CD4-positive, alpha-beta T cell (primary cell): Measurements from ENCODE around the gene VRK2. TPM values are rescaled to one million over a fixed set of nuclear protein-coding genes. Genes with fewer than 3 reads are reported as not detected.
"Not testable (repeated sequence)": the region's sequence is repeated elsewhere in the genome, so short reads cannot be mapped to it uniquely, and the experiment has no call there.

Source experiments
- ATAC-seq: fragments of 200-7000 bp; cut with Tn5 transposase; one replicate; pipeline ENCODE4 v1.10.0; 2022; ENCODE audit warnings: mild to moderate bottlenecking; ENCODE audit not compliant: poor library complexity
- CTCF ChIA-PET: fragments of 350-600 bp; sonication (Branson Sonifier 250); formaldehyde crosslinking; loops from one replicate; lab custom pipeline; 2021; ENCODE audit warnings: antibody characterized with exemption, inconsistent platforms; lab: Charles Lee
- POLR2A ChIA-PET: fragments of 350-600 bp; sonication (Branson Sonifier 250); formaldehyde crosslinking; loops from one replicate; lab custom pipeline; 2021; ENCODE audit warnings: antibody characterized with exemption, inconsistent platforms; lab: Charles Lee
- DNase-seq, 14 experiments: peaks; one replicate each; pipeline ENCODE4 v3.0.0-alpha.2; 2013 to 2020; ENCODE audit warnings: mixed read lengths in 2 of 14
- H3K27ac ChIP-seq, 2 donors: one replicate each; pipeline versions ENCODE4 v1.5.1 to v1.7.0; 2013; ENCODE audit warnings: low read length in 2 of 2, low read depth in 1 of 2, mild to moderate bottlenecking in 1 of 2
- H3K27me3 ChIP-seq, 2 experiments: 1 replicate in 1 of 2; 2 replicates in 1 of 2; pipeline versions ENCODE4 v1.6.1 to v1.7.0; 2013; ENCODE audit warnings: low read length in 2 of 2, control low read depth in 1 of 2, mild to moderate bottlenecking in 1 of 2, moderate library complexity in 1 of 2; ENCODE audit not compliant: insufficient read depth in 2 of 2, control insufficient read depth in 1 of 2
- H3K36me3 ChIP-seq: one replicate; pipeline ENCODE4 v1.6.1; 2013; ENCODE audit warnings: low read length, control low read depth; ENCODE audit not compliant: insufficient read depth
- H3K4me1 ChIP-seq: one replicate; pipeline ENCODE4 v1.6.1; 2013; ENCODE audit warnings: low read length, control low read depth; ENCODE audit not compliant: insufficient read depth
- H3K4me3 ChIP-seq: one replicate; pipeline ENCODE4 v1.5.1; 2013; ENCODE audit warnings: mild to moderate bottlenecking, low read length, moderate library complexity
- H3K9me3 ChIP-seq, 2 experiments: 1 replicate in 1 of 2; 2 replicates in 1 of 2; pipeline versions ENCODE4 v1.6.1 to v1.7.0; 2013; ENCODE audit warnings: low read length in 2 of 2, mild to moderate bottlenecking in 2 of 2, control low read depth in 1 of 2, moderate library complexity in 1 of 2; ENCODE audit not compliant: control insufficient read depth in 1 of 2, insufficient read depth in 1 of 2
- H3K27ac Mint-ChIP-seq: one replicate; pipeline ENCODE4 v1.8.0; 2020; ENCODE audit warnings: mixed read lengths
- H3K27me3 Mint-ChIP-seq: one replicate; pipeline ENCODE4 v1.8.0; 2021; ENCODE audit warnings: mixed read lengths
- H3K36me3 Mint-ChIP-seq: one replicate; pipeline ENCODE4 v1.8.0; 2021; ENCODE audit warnings: low read depth, mixed read lengths
- H3K4me1 Mint-ChIP-seq: one replicate; pipeline ENCODE4 v1.8.0; 2021; ENCODE audit warnings: low read depth, mixed read lengths
- H3K4me3 Mint-ChIP-seq: one replicate; pipeline ENCODE4 v1.8.0; 2020; ENCODE audit warnings: mild to moderate bottlenecking, mixed read lengths
- H3K9me3 Mint-ChIP-seq: one replicate; pipeline ENCODE4 v1.8.0; 2020; ENCODE audit warnings: mixed read lengths
- intact Hi-C, 2 experiments: fragments of 100-400 bp; cut with DNase I in 1 of 2; cut with micrococcal nuclease in 1 of 2; formaldehyde crosslinking; loops; one replicate each; pipeline versions ENCODE4 v1.15.1 to v1.9.0; 2023 to 2025; cut with DNase I, micrococcal nuclease
- total RNA-seq, 174 experiments: library from RNA in 2 of 174; stranded (reverse) in 2 of 174; gene quantifications; one replicate each; pipeline ENCODE4 v1.2.3 and lab custom pipeline; 2021 to 2026
- TF ChIP-seq, protein P1 (sequence below): fragments of 200-600 bp; IDR thresholded peaks from one replicate; pipeline ENCODE4 v1.8.0; 2022; ENCODE audit warnings: antibody characterized with exemption, mild to moderate bottlenecking

The VRK2 gene
- total RNA-seq, 2 experiments from 2014 or later, result 11.1 to 11.5 TPM

DNA sequence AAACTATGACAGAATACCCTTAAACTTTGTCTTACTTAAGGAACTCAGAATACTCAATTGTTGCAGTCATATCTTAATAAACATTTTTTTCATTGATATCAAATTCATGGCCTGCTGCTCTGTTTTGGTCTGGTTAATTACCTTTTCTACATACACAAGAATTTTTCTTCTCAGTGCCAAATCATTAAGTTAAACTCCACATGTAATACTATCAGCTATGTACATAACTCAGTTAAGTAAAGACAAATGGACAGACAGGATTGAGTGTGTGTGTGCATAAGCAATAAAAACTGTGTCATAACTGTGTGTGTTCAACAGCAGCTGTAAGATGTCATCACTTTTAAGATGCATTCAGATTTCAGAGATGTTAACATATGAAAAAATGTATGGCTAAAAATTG is 34.4 kb downstream of the VRK2 start:
- peaks cover 6% of the 10 kb centered on the region for H3K36me3 ChIP-seq
- Mint-ChIP-seq H3K27ac (no peak overlapping the region), H3K36me3 (peaks cover 23% of the 10 kb centered on the region), H3K4me3 (no peak overlapping the region), H3K9me3 (no peaks in the 10 kb centered on the region), H3K27me3 (no peaks in the 10 kb centered on the region), H3K4me1 (peaks cover 5% of the 10 kb centered on the region)
- POLR2A ChIA-PET, result no interaction called here
- H3K9me3 ChIP-seq, result no peaks in the 10 kb centered on the region
- intact Hi-C loops, result no loop called here
- ATAC-seq (no peak), DNase-seq (no peak)
- no peaks in the 10 kb centered on the region for H3K27me3 ChIP-seq
- TF ChIP-seq, protein P1, sequence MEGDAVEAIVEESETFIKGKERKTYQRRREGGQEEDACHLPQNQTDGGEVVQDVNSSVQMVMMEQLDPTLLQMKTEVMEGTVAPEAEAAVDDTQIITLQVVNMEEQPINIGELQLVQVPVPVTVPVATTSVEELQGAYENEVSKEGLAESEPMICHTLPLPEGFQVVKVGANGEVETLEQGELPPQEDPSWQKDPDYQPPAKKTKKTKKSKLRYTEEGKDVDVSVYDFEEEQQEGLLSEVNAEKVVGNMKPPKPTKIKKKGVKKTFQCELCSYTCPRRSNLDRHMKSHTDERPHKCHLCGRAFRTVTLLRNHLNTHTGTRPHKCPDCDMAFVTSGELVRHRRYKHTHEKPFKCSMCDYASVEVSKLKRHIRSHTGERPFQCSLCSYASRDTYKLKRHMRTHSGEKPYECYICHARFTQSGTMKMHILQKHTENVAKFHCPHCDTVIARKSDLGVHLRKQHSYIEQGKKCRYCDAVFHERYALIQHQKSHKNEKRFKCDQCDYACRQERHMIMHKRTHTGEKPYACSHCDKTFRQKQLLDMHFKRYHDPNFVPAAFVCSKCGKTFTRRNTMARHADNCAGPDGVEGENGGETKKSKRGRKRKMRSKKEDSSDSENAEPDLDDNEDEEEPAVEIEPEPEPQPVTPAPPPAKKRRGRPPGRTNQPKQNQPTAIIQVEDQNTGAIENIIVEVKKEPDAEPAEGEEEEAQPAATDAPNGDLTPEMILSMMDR, result no peak
- no peak overlapping the region for H3K4me3 ChIP-seq
- H3K27ac ChIP-seq, result no peak overlapping the region
- H3K4me1 ChIP-seq, result no peaks in the 10 kb centered on the region
- CTCF ChIA-PET, result no interaction called here

DNA sequence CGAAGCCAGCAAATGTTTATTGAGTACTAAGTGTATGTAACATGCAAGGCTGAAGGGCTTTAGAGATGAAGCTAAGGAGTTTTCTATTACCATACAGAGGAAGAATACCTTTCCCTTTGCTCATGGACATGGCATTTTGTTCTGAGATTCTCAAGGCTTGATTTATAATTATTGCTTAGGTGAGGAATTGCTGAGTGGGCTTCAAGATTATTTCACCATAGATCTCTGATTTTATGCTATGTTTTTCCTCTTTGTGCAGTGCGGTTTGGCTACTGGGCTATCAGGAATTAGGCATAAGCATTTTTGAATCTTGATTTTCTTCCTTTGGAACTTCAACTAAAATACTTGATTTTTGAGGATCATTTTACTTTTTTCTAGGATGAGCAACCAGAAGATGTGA is 42.5 kb downstream of the VRK2 start:
- ATAC-seq (no peak), DNase-seq (no peak)
- Histone ChIP-seq H3K4me3 (no peak overlapping the region), H3K27me3 (no peaks in the 10 kb centered on the region), H3K4me1 (no peaks in the 10 kb centered on the region), H3K27ac (no peak overlapping the region), H3K36me3 (peaks cover 37% of the 10 kb centered on the region), H3K9me3 (no peaks in the 10 kb centered on the region)
- H3K27ac Mint-ChIP-seq, result no peak overlapping the region
- ChIA-PET POLR2A (no interaction called here), CTCF (interaction anchor here (1.0 kb wide), 1 partner anchor 9 kb away, joined by 3 read pairs; no protein-coding TSS in a partner anchor)
- H3K27me3 Mint-ChIP-seq, result no peaks in the 10 kb centered on the region
- intact Hi-C loops, result no loop called here
- peaks cover 73% of the 10 kb centered on the region for H3K36me3 Mint-ChIP-seq
- H3K4me1 Mint-ChIP-seq, result no peaks in the 10 kb centered on the region
- H3K4me3 Mint-ChIP-seq, result no peak overlapping the region
- TF ChIP-seq, protein P1, result no peak
- peaks cover 4% of the 10 kb centered on the region for H3K9me3 Mint-ChIP-seq

DNA sequence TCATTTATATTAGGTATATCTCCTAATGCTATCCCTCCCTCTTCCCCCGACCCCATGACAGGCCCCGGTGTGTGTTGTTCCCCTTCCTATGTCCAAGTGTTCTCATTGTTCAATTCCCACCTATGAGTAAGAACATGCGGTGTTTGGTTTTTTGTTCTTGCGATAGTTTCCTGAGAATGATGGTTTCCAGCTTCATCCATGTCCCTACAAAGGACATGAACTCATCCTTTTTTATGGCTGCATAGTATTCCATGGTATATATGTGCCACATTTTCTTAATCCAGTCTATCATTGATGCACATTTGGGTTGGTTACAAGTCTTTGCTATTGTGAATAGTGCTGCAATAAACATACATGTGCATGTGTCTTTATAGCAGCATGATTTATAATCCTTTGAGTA is 46.2 kb downstream of the VRK2 start:
- H3K4me1 ChIP-seq, H3K9me3 ChIP-seq, H3K4me3 ChIP-seq, H3K27me3 Mint-ChIP-seq, POLR2A ChIA-PET, H3K9me3 Mint-ChIP-seq, intact Hi-C loops, H3K27me3 ChIP-seq, DNase-seq, H3K27ac Mint-ChIP-seq, H3K4me3 Mint-ChIP-seq, H3K4me1 Mint-ChIP-seq, CTCF ChIA-PET, ATAC-seq, H3K27ac ChIP-seq: not testable (repeated sequence)
- peaks cover 32% of the 10 kb centered on the region for H3K36me3 ChIP-seq
- H3K36me3 Mint-ChIP-seq, result peaks cover 77% of the 10 kb centered on the region

- POLR2A ChIA-PET, result no interaction called here
- H3K9me3 ChIP-seq, result peaks cover 0 to 6% of the 10 kb centered on the region in 2 experiments
- TF ChIP-seq, protein P1, result no peak
- H3K27ac ChIP-seq, result no peak overlapping the region
- Mint-ChIP-seq H3K9me3 (peaks cover 10% of the 10 kb centered on the region), H3K36me3 (peaks cover 47% of the 10 kb centered on the region), H3K27me3 (no peaks in the 10 kb centered on the region), H3K27ac (no peak overlapping the region), H3K4me1 (no peaks in the 10 kb centered on the region), H3K4me3 (no peak overlapping the region)
- H3K27me3 ChIP-seq, result no peaks in the 10 kb centered on the region
- H3K36me3 ChIP-seq, result peaks cover 7% of the 10 kb centered on the region
- CTCF ChIA-PET, result no interaction called here
- H3K4me3 ChIP-seq, result no peak overlapping the region
- no peaks in the 10 kb centered on the region for H3K4me1 ChIP-seq
- ATAC-seq (no peak), DNase-seq (no peak)
- intact Hi-C loops, result no loop called here
Observed at GRCh38 chr2:58097025-58097424, 50.4 kb downstream of the VRK2 start.
